Measurements from ENCODE around the gene SIVA1. TPM values are rescaled to one million over a fixed set of nuclear protein-coding genes. Genes with fewer than 3 reads are reported as not detected.

The SIVA1 gene
- total RNA-seq, 4 donors from 2014 or later, result 189 to 397 (median 203) TPM

GRCh38 chr14:104777808-104778249, 24.9 kb downstream of the SIVA1 start:
- H3K4me3 ChIP-seq, result no peak overlapping the region
- H3K36me3 ChIP-seq, result peaks cover 0 to 2% (median 0%) of the 10 kb centered on the region in 4 donors
- H3K4me1 ChIP-seq, result no peaks in the 10 kb centered on the region
- no peaks in the 10 kb centered on the region for H3K9me3 ChIP-seq
- TF ChIP-seq POLR2AphosphoS5 (IDR thresholded peaks at IDR 0.05) (no peak), CTCF (IDR thresholded peaks at IDR 0.05) (no peak), EP300 (IDR thresholded peaks at IDR 0.05; ENCODE audit: low read depth) (no peak), POLR2A (IDR thresholded peaks at IDR 0.05) (no peak)
- no peak for DNase-seq
- H3K27me3 ChIP-seq, result no peaks in the 10 kb centered on the region
- no peak overlapping the region for H3K27ac ChIP-seq
- in situ Hi-C loops (cut with MboI; ENCODE audit: low pct_ligation_motif_present in 1 of 4, low pct_unique_long_range_greater_than_20kb in 1 of 4, low sequenced_read_pairs in 3 of 4) (no loop called here), intact Hi-C loops (cut with DNase I; ENCODE audit: low total_unique reads) (no loop called here)
- 86 to 100% methylated on average over 2 to 15 of the region's 15 CpGs for WGBS, 2 donors (ENCODE audit: low coverage in 1 of 2)

- Histone ChIP-seq H3K36me3 (no peaks in the 10 kb centered on the region), H3K27me3 (no peaks in the 10 kb centered on the region), H3K9me3 (no peaks in the 10 kb centered on the region), H3K4me1 (no peaks in the 10 kb centered on the region), H3K4me3 (no peak overlapping the region), H3K27ac (no peak overlapping the region)
- WGBS, 2 donors (ENCODE audit: low coverage in 1 of 2), result 86% methylated on average over 15 of the region's 15 CpGs; no CpG with 5 or more reads in 1 of the 2 donors
- intact Hi-C loops (cut with DNase I; ENCODE audit: low total_unique reads), result no loop called here
- in situ Hi-C loops (cut with MboI; ENCODE audit: low pct_ligation_motif_present in 1 of 4, low pct_unique_long_range_greater_than_20kb in 1 of 4, low sequenced_read_pairs in 3 of 4), result no loop called here
- TF ChIP-seq CTCF (IDR thresholded peaks at IDR 0.05) (no peak), POLR2A (IDR thresholded peaks at IDR 0.05) (no peak), EP300 (IDR thresholded peaks at IDR 0.05; ENCODE audit: low read depth) (no peak), POLR2AphosphoS5 (IDR thresholded peaks at IDR 0.05) (no peak)
- no peak for DNase-seq
Observed at GRCh38 chr14:104778694-104779331, 25.9 kb downstream of the SIVA1 start.

- no peaks in the 10 kb centered on the region for H3K27me3 ChIP-seq
- DNase-seq, result no peak
- TF ChIP-seq POLR2AphosphoS5 (IDR thresholded peaks at IDR 0.05) (no peak), CTCF (IDR thresholded peaks at IDR 0.05) (no peak), EP300 (IDR thresholded peaks at IDR 0.05; ENCODE audit: low read depth) (no peak), POLR2A (IDR thresholded peaks at IDR 0.05) (no peak)
- no peak overlapping the region for H3K27ac ChIP-seq
- in situ Hi-C loops (cut with MboI; ENCODE audit: low pct_ligation_motif_present in 1 of 4, low pct_unique_long_range_greater_than_20kb in 1 of 4, low sequenced_read_pairs in 3 of 4) (no loop called here), intact Hi-C loops (cut with DNase I; ENCODE audit: low total_unique reads) (no loop called here)
- 90% methylated on average over 28 of the region's 32 CpGs; no CpG with 5 or more reads in 1 of the 2 donors for WGBS, 2 donors (ENCODE audit: low coverage in 1 of 2)
- H3K9me3 ChIP-seq, result no peaks in the 10 kb centered on the region
- H3K36me3 ChIP-seq, result no peaks in the 10 kb centered on the region
- no peak overlapping the region for H3K4me3 ChIP-seq
- no peaks in the 10 kb centered on the region for H3K4me1 ChIP-seq
Observed at GRCh38 chr14:104779776-104780512, 27.0 kb downstream of the SIVA1 start.

- Histone ChIP-seq H3K27me3 (no peaks in the 10 kb centered on the region), H3K4me3 (no peak overlapping the region), H3K27ac (no peak overlapping the region), H3K4me1 (no peaks in the 10 kb centered on the region), H3K9me3 (no peaks in the 10 kb centered on the region), H3K36me3 (no peaks in the 10 kb centered on the region)
- in situ Hi-C loops (cut with MboI; ENCODE audit: low pct_ligation_motif_present in 1 of 4, low pct_unique_long_range_greater_than_20kb in 1 of 4, low sequenced_read_pairs in 3 of 4), result no loop called here
- intact Hi-C loops (cut with DNase I; ENCODE audit: low total_unique reads), result no loop called here
- 90% methylated on average over 11 of the region's 24 CpGs; no CpG with 5 or more reads in 1 of the 2 donors for WGBS, 2 donors (ENCODE audit: low coverage in 1 of 2)
- TF ChIP-seq POLR2A (IDR thresholded peaks at IDR 0.05) (no peak), CTCF (IDR thresholded peaks at IDR 0.05) (no peak), EP300 (IDR thresholded peaks at IDR 0.05; ENCODE audit: low read depth) (no peak), POLR2AphosphoS5 (IDR thresholded peaks at IDR 0.05) (no peak)
- no peak for DNase-seq
Observed at GRCh38 chr14:104780513-104781030, 27.6 kb downstream of the SIVA1 start.

All from transverse colon (tissue), 4 donors.